GM23248 (cell line): ENCODE measurements around the gene MED25. TPM values are rescaled to one million over a fixed set of nuclear protein-coding genes. Genes with fewer than 3 reads are reported as not detected.

Source experiments
- DNase-seq: peaks from one replicate; pipeline ENCODE4 v3.0.0-alpha.2; 2015
- H2AFZ ChIP-seq: fragments of 200-600 bp; sonication (generic); 2 replicates; pipeline ENCODE4 v1.6.1; 2016; ENCODE audit warnings: antibody characterized with exemption
- H3F3A ChIP-seq: fragments of 200-600 bp; sonication (generic); 2 replicates; pipeline ENCODE4 v1.6.1; 2016; ENCODE audit warnings: mild to moderate bottlenecking, antibody characterized with exemption, mixed run types; ENCODE audit not compliant: insufficient read depth
- H3K27ac ChIP-seq: fragments of 200-600 bp; sonication (generic); 2 replicates; pipeline ENCODE4 v1.5.1; 2016; ENCODE audit warnings: mild to moderate bottlenecking
- H3K27me3 ChIP-seq: fragments of 200-600 bp; sonication (generic); replicated peaks from 2 replicates; pipeline ENCODE4 v1.6.1; 2016; ENCODE audit warnings: mild to moderate bottlenecking; ENCODE audit not compliant: insufficient read depth
- H3K36me3 ChIP-seq: fragments of 200-600 bp; sonication (generic); 2 replicates; pipeline ENCODE4 v1.6.1; 2016; ENCODE audit warnings: low read depth, mild to moderate bottlenecking
- H3K4me1 ChIP-seq: fragments of 200-600 bp; sonication (generic); 2 replicates; pipeline ENCODE4 v1.6.1; 2016; ENCODE audit warnings: mild to moderate bottlenecking; ENCODE audit not compliant: insufficient read depth
- H3K4me2 ChIP-seq: fragments of 200-600 bp; sonication (generic); one replicate; pipeline ENCODE4 v1.6.1; 2016; ENCODE audit warnings: mild to moderate bottlenecking; ENCODE audit not compliant: unreplicated experiment
- H3K4me3 ChIP-seq: fragments of 200-600 bp; sonication (generic); 2 replicates; pipeline ENCODE4 v1.5.1; 2016; ENCODE audit warnings: mild to moderate bottlenecking
- H3K79me2 ChIP-seq: fragments of 200-600 bp; sonication (generic); 2 replicates; pipeline ENCODE4 v1.6.1; 2016; ENCODE audit warnings: mild to moderate bottlenecking; ENCODE audit not compliant: insufficient read depth
- H3K9ac ChIP-seq: fragments of 200-600 bp; sonication (generic); 2 replicates; pipeline ENCODE4 v1.6.1; 2016; ENCODE audit warnings: mild to moderate bottlenecking
- H3K9me2 ChIP-seq: fragments of 200-600 bp; sonication (generic); 2 replicates; pipeline ENCODE4 v1.6.1; 2016; ENCODE audit warnings: mixed run types, mild to moderate bottlenecking, moderate library complexity; ENCODE audit not compliant: insufficient read depth
- H3K9me3 ChIP-seq: fragments of 200-600 bp; sonication (generic); one replicate; pipeline ENCODE4 v1.6.1; 2017; ENCODE audit warnings: low read depth
- H4K20me1 ChIP-seq: fragments of 200-600 bp; sonication (generic); 2 replicates; pipeline ENCODE4 v1.6.0; 2016; ENCODE audit not compliant: insufficient read depth
- EZH2 ChIP-seq: fragments of 200-600 bp; sonication (generic); IDR thresholded peaks from 2 replicates; pipeline ENCODE4 v1.6.1; 2018; ENCODE audit warnings: antibody characterized with exemption, mild to moderate bottlenecking; ENCODE audit not compliant: insufficient read depth, poor library complexity, severe bottlenecking
- EZH2phosphoT487 ChIP-seq: fragments of 200-600 bp; sonication (generic); IDR thresholded peaks from 2 replicates; pipeline ENCODE4 v1.6.1; 2018; ENCODE audit warnings: antibody characterized with exemption, moderate library complexity, mild to moderate bottlenecking, low read depth; ENCODE audit not compliant: insufficient read depth
- WGBS, 2 experiments: methylation state at CpG; one replicate each; pipeline ENCODE4 v1.1.6; 2015 to 2017; ENCODE audit warnings: low lambda C conversion rate in 2 of 2, low coverage in 1 of 2; ENCODE audit errors: missing lambda C conversion rate in 2 of 2; 5-methylcytosine and 5-hydroxymethylcytosine counted together
- in situ Hi-C: fragments of 300-500 bp; cut with MboI; formaldehyde crosslinking; loops from 2 replicates; pipeline ENCODE4 v1.15.0; 2020
- polyA plus RNA-seq: library from polyadenylated mRNA; unstranded; fragments of >200 nt; fragmentation: Nextera tagmentation; extraction: Ambion mirVana; gene quantifications from 2 replicates; pipeline ENCODE4 v1.2.1, GENCODE V29; 2016
- total RNA-seq: library from RNA; depleted of rRNA; stranded (reverse); fragments of >200 nt; shearing (Covaris generic); gene quantifications from 2 replicates; pipeline ENCODE4 v1.2.3, GENCODE V29; 2014

MED25 gene
- total and polyA plus RNA-seq, 2 experiments from 2014 or later: 21.8 to 21.9 TPM

- Histone ChIP-seq H3K27me3 (no peaks in the 10 kb centered on the region), H3K4me3 (no peak overlapping the region), H4K20me1 (no peaks in the 10 kb centered on the region; the same call in 1 of the 2 replicates), H3K9me2 (no peaks in the 10 kb centered on the region), H3K79me2 (peaks cover 38% of the 10 kb centered on the region), H3K4me2 (no peak overlapping the region), H3F3A (peaks cover 23% of the 10 kb centered on the region; the same call in 1 of the 2 replicates), H3K9me3 (no peaks in the 10 kb centered on the region), H2AFZ (no peak overlapping the region), H3K4me1 (peaks cover 10% of the 10 kb centered on the region), H3K27ac (no peak overlapping the region), H3K36me3 (no peaks in the 10 kb centered on the region), H3K9ac (no peak overlapping the region)
- in situ Hi-C loops: no loop called here
- WGBS, 2 experiments: 93 to 95% methylated on average over 12 of the region's 12 CpGs
- TF ChIP-seq EZH2 (no peak), EZH2phosphoT487 (no peak)
- no peak for DNase-seq
Observed at GRCh38 chr19:49855277-49855675, 37.2 kb downstream of the MED25 start.

- Histone ChIP-seq H4K20me1 (no peaks in the 10 kb centered on the region; the same call in 1 of the 2 replicates), H3K27ac (no peak overlapping the region), H3K27me3 (no peaks in the 10 kb centered on the region), H3K79me2 (peaks cover 38% of the 10 kb centered on the region), H2AFZ (no peak overlapping the region), H3K4me3 (no peak overlapping the region), H3K36me3 (no peaks in the 10 kb centered on the region), H3K4me1 (peaks cover 10% of the 10 kb centered on the region), H3K9ac (no peak overlapping the region), H3F3A (peaks cover 23% of the 10 kb centered on the region; the same call in 1 of the 2 replicates), H3K9me2 (no peaks in the 10 kb centered on the region), H3K9me3 (no peaks in the 10 kb centered on the region), H3K4me2 (no peak overlapping the region)
- 85% methylated on average over 17 to 21 of the region's 21 CpGs for WGBS, 2 experiments
- no peak for TF ChIP-seq EZH2
- no peak for TF ChIP-seq EZH2phosphoT487
- DNase-seq: no peak
- in situ Hi-C loops: no loop called here
Observed at GRCh38 chr19:49855676-49856573, 37.8 kb downstream of the MED25 start.

- Histone ChIP-seq H3K9me2 (no peaks in the 10 kb centered on the region), H3K27me3 (no peaks in the 10 kb centered on the region), H3K27ac (no peak overlapping the region), H3K9ac (no peak overlapping the region), H3K36me3 (no peaks in the 10 kb centered on the region), H4K20me1 (no peaks in the 10 kb centered on the region; the same call in 1 of the 2 replicates), H3K4me2 (no peak overlapping the region), H3K9me3 (no peaks in the 10 kb centered on the region), H3K4me3 (no peak overlapping the region), H3F3A (peaks cover 23% of the 10 kb centered on the region; the same call in 1 of the 2 replicates), H3K79me2 (peaks cover 38% of the 10 kb centered on the region), H2AFZ (no peak overlapping the region), H3K4me1 (peaks cover 10% of the 10 kb centered on the region)
- no peak for TF ChIP-seq EZH2phosphoT487
- TF ChIP-seq EZH2: no peak
- no peak for DNase-seq
- WGBS, 2 experiments: 87 to 95% methylated on average over 11 to 18 of the region's 18 CpGs
- in situ Hi-C loops: no loop called here
Observed at GRCh38 chr19:49856574-49857021, 38.5 kb downstream of the MED25 start.

- Histone ChIP-seq H3K9me3 (no peaks in the 10 kb centered on the region), H3K79me2 (peaks cover 31% of the 10 kb centered on the region), H3K4me3 (no peak overlapping the region), H3K27ac (no peak overlapping the region), H2AFZ (no peak overlapping the region), H3K9me2 (no peaks in the 10 kb centered on the region), H3K4me2 (no peak overlapping the region), H3K9ac (no peak overlapping the region), H3F3A (peaks cover 22% of the 10 kb centered on the region; the same call in 1 of the 2 replicates), H4K20me1 (no peaks in the 10 kb centered on the region; the same call in 1 of the 2 replicates), H3K27me3 (no peaks in the 10 kb centered on the region), H3K4me1 (peaks cover 8% of the 10 kb centered on the region), H3K36me3 (no peaks in the 10 kb centered on the region)
- TF ChIP-seq EZH2 (no peak), EZH2phosphoT487 (no peak)
- WGBS, 2 experiments: 91% methylated on average over 26 of the region's 26 CpGs
- in situ Hi-C loops: no loop called here
- no peak for DNase-seq
Observed at GRCh38 chr19:49857061-49857837, 39.2 kb downstream of the MED25 start.
